GM12891 (cell line): ENCODE results near the gene TAAR8.

ENCODE experiments used
- POLR2A ChIP-seq: IDR thresholded peaks from 2 replicates; pipeline ENCODE4 v1.6.1; 2011; ENCODE audit warnings: low read depth, low read length, control low read depth
- POLR2AphosphoS5 ChIP-seq: IDR thresholded peaks from 2 replicates; pipeline ENCODE4 v1.6.1; 2011; ENCODE audit warnings: low read depth, low read length, control low read depth

- TF ChIP-seq POLR2A, result no peak
- TF ChIP-seq POLR2AphosphoS5, result no peak
These were observed 43.7 kb downstream of the TAAR8 start for GRCh38 chr6:132596201-132596600.
